T1000 (cell line): ENCODE data around the gene MAX.

Experiments
- DNase-seq: peaks from one replicate; lab custom pipeline; 2025; ENCODE audit warnings: mixed read lengths; lab: John Stamatoyannopoulos, UW

The MAX gene

GRCh38 chr14:65072937-65073336 is 29.4 kb downstream of the MAX start:
- no peak for DNase-seq

- DNase-seq: no peak
These were observed 30.1 kb downstream of the MAX start for GRCh38 chr14:65072256-65072655.

DNA sequence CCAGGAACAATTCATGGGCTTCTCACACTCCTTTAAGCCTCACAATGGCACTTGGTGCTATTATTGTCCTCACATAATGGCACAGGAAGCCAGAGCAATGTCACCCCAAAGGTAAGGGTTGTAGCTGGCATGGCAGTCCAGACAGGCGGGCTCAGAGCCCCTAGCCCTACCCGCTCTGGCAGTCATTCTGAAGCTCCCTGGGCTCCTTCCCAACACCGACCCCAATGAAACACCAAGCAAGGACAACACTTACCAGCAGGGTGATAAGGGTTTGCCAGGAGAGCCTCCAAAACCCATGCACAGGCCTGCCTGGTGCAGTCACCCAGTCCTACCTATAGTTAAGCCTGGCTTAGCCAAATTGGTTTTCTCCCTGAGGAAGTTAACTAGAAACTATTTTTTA is 30.8 kb downstream of the MAX start:
- DNase-seq: no peak

- no peak for DNase-seq
These were observed 31.8 kb downstream of the MAX start for GRCh38 chr14:65070471-65070976.

- no peak for DNase-seq
These were observed 32.4 kb downstream of the MAX start for GRCh38 chr14:65069874-65070413.

- DNase-seq: no peak
These were observed 36.6 kb downstream of the MAX start for GRCh38 chr14:65065719-65066118.

- no peak for DNase-seq
These were observed 39.9 kb downstream of the MAX start for GRCh38 chr14:65062096-65063075.

GRCh38 chr14:65057695-65058094 is 44.6 kb downstream of the MAX start:
- DNase-seq: no peak

DNA sequence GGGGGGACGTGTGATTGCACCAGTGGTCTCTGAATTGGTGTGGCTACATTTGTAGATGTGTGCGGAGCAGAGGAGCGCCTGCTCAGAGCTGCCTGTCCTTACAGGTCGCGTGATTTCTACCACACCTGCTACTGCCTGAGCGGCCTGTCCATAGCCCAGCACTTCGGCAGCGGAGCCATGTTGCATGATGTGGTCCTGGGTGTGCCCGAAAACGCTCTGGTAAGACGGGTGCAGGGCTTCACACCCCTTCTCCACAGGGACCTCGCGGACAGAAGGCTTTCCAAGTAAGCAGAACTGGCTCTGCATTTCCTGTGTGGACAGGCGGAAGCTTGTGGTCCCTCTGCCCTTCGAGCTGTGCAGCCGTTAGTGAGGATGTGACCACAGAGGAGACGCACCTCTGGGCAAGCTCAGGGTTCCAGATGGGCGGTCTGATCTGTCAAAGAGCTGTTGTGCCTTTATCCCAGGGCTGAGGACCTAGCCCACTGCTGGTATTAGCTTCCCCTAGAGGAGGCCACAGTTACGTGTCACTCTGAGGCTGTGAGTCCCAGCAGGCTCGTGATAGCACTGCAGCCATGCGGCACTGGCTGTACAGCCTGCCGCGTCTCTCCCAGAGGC is 47.7 kb downstream of the MAX start:
- no peak for DNase-seq

DNA sequence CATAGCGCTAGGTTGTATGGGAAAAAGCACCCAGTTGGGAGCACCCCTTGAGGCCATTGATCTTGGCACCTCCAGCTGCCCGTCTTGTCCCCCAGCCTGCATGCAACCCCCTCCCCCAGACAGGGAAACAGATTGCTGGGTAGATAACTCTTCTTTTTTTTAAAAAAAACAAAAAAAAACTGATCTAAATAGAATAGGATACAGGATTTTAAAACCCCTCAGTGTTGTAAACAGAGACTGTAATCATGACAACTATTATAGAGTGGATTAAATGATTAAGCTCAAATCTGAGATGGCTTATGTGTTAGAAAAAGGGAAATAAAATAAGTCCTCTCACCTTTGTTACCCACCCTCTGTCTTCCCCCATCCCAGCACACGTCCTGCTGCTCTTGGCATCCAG is 48.9 kb downstream of the MAX start:
- no peak for DNase-seq

DNA sequence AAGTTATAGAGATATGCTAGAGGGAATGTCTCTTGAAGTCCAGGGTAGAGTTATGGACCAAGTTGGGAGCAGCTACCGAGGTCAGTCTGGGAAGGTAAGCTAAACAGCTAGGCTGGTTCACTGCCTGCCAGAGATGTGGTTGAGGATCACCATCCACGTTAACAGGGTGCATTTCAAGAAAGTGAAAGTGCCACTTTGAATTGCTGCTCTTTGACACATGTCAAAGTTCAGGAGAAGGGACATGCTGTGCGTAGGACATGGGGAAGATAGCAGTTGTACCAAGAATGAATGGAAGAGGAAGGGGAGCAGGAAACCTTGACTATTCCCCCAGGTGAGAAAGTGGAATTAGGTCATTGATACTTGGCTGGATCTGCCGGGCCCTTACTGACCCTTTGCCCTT is 49.5 kb downstream of the MAX start:
- DNase-seq: no peak

DNA sequence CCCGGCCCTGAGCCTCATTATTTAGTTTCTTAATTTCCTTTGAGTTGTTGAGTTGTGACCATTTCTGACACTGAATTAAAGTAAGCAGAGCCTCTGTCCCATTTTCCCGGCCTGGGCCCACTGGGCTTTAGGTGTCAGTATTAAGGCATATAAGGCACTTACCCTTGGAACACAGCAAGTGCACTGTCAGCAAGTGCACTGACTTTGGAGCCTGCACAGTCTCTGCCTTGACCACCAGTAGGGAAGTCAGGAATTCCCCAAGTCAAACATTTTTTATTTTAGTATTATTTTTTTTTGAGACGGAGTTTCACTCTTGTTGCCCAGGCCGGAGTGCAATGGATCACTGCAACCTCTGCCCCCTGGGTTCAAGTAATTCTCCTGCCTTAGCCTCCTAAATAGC is 56.6 kb downstream of the MAX start:
- no peak for DNase-seq

- no peak for DNase-seq
These were observed 57.3 kb downstream of the MAX start for GRCh38 chr14:65045006-65045405.

GRCh38 chr14:65044596-65044959 is 57.7 kb downstream of the MAX start:
- no peak for DNase-seq

- no peak for DNase-seq
These were observed 58.3 kb downstream of the MAX start for GRCh38 chr14:65043893-65044595.

DNA sequence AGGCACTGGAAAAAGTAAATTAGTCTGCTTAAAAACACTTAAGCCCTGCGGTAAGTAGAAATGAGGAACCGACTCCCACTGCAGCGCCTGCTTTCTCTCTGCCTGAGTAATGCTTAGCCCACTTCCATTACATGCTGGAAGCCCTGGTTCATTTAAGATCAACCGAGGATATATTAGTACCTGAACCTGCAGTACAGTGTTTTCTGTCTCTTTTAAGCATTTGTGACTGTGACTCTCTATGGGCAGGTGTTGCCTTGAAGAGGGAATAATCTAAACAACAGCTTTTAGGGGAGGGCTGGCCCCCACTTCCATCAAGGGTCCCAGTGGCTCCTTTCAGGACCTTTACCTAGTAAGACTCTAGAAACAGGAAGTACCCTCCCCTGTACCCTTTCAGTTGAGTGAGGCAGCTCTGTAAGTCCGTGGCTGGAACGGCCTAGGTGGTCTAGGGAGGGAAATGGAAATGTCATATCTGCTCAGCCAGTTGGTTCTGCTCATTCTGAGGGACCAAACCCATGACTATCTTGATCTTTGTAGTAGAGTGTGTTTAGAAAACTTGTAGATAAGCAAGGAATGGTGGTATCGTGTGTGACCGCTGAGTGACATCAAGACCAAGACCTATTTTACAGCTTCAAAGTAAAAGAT is 59.5 kb downstream of the MAX start:
- DNase-seq: no peak

DNA sequence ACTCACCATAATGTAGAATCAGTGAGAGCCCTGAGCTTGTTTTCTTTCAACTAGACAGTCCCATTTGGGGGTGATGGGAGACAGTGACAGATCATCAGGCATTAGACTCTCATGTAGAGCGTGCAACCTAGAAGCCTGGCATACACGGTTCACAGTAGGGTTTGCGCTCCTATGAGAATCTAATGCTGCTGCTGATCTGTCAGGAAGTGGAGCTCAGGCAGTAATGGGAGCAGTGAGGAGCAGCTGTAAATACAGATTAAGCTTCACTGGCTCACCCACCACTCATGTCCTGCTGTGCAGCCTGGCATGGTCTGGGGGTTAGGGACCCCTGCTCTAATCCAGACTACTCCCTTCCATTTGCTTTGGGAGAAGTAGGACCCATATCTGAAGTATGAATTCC is 60.0 kb downstream of the MAX start:
- no peak for DNase-seq

- DNase-seq: no peak
These were observed 60.8 kb downstream of the MAX start for GRCh38 chr14:65041434-65041915.

DNA sequence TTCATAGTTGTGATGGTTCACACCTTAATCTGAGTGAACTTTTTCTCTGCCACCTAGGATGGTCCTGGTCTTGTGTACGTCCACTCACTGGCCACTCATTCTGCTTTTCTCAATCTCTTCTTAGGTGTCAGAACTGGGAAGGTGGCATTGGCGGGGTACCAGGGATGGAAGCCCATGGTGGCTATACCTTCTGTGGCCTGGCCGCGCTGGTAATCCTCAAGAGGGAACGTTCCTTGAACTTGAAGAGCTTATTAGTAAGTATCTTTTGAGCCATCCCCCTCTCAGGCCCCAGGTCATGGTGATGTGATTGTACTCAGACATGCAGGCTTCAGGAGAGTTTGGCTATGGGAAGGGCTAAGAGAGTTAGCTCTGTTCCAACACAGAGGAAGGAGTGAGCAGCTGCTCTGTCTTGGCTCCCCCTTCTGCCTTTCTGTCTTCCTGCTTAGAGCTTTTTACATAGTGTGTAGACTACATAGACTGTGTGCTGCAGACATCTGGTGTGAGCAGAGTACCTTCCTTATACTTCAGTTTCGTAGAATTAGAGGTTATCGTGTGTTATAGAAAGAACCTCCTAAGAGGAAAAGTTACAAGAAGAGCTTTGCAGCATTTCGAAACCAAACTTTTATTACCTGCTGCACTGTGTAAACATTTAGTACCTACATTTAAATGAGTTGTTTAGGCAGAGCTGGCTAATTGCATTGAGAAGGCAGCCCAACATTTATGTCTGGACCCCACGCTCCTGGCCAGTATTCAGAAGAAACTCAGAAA is 61.5 kb downstream of the MAX start:
- no peak for DNase-seq

DNA sequence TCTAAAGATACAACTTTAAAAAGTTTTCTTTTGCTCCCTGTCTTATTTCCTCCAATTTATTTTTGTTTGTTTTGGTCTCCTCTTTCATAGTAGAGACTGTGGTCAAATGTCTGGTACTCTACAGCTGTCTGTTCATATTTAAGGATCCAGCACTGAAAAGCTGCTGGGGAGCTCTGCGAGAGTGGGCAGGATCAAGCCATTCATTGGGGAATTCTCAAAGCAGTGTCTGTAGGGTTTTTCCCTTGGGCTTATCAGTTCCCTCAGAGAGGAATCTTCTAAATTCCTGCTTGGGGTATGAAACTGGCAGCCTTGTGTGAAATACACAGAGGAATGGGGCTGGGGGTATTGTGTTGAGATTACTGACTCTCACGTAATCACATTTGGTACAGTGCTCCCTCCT is 63.4 kb downstream of the MAX start:
- DNase-seq: no peak

DNA sequence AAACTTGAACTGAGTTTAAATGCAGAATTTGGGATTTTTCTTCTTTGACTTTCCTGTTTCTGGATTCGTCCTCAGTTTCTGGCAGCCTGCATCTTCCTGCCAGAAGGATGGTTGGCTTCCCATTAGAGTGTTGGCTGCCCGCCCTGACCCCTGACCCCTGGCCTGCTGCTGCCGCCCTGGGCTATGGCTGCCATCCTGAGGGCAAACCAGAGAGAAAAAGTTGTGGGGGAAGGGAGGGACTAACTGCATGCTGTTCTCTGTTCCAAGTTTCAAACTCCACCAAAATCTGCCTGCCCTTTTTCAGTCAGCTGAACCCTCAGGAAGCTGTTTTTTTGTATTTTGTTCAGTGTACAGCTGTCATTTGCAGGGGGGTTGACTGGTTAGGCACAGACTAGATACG is 67.3 kb downstream of the MAX start:
- no peak for DNase-seq
